Stimulated activated CD4-positive, alpha-beta T cell treated with anti-CD3 and anti-CD28 coated beads, TNF-alpha, amount 100 ng/mL, for 48 hours (primary cell): ENCODE results near the gene POMGNT2.

Experiments
- DNase-seq, 3 donors: peaks; one replicate each; pipeline ENCODE4 v3.0.0-alpha.2; 2020; ENCODE audit warnings: low read depth in 3 of 3

POMGNT2 gene

DNA sequence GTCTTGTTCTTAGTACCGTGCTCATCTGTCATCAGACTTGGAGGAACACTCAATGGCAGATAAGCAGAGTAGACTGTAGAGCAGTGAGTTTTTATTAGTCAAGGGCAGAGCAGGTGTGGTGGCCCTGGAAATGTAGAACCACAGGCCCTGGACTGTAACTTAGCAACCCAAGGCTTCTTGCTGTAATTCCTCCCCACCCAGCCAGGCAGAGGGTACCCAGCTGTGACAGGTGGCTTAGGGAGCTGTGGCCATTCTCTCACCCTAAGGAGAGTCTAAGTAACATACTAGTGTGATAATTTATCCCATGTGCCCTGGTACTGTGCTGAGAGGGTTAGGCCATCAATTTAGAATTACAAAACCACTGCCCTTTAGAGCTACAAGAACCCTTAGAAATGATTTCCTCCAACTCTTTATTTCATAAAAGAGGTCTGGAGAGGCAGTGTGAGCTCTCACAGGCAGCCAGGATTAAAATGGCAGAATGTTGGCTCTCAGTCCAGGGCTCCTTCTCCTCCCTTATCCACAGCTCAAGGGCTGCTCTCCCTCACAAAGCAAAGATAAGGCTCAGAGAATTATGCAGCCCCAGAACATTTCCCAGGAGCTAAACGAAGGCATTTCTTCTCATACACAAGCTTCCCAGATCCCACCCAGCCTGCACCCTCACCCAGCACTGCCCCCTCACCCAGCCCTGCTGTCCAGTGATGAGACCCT lies 3.0 kb downstream of the POMGNT2 start:
- no peak for DNase-seq

- no peak for DNase-seq
Measured at GRCh38 chr3:43098761-43099160, 7.1 kb downstream of the POMGNT2 start.

DNA sequence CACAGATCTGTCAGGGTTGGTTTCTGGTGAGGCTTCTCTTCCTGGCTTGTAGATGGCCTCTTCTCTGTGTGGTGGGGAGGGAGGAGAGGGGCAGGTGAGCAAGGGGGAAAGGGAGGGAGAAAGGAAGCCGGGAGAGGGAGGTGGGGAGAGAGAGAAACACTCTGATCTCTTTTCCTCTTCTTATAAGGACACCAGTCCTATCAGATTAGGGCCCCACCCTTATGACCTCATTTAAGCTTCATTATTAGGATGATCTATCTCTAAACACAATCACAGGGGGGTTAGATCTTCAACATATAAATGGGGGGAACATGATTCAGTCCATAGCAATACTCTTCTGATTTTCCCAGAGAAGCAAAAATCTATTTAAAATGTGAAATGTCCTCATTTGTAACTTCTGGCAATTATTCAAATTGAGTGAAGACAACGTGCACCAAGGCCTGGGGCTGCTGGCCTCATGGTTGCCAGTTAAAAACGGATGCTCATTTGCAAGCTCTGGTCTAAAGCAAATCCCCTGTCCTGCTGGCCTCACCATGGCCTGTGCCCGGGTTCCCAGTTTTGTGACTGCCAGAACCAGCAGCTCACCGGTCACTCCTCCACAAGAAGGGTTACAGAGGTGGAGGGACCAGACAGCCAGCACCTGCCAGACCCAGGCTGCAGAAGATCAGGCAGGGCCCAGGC lies 8.3 kb downstream of the POMGNT2 start:
- DNase-seq, result no peak

GRCh38 chr3:43096761-43097160 lies 9.1 kb downstream of the POMGNT2 start:
- DNase-seq, result no peak

GRCh38 chr3:43095370-43095769 lies 10.5 kb downstream of the POMGNT2 start:
- DNase-seq, result no peak

DNA sequence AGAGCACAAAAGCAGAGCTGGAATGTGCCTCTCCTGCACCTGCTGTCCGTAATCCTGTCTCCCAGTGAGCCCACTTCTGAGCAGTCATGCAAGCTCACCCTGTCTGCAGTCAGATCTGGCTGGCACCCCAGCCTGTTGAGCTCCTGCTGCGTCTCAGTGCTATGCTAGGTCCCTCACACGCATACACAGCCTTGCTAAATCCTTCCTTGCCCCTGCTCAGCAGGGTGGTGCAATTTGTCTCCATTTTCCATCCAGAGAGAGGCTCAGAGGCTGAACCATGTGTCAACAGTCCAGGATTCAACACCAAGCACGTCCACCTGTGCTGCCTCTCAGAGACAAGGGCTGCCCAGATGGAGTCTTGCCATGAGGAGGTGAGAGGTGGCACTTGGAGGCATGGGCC lies 11.0 kb downstream of the POMGNT2 start:
- no peak for DNase-seq

DNA sequence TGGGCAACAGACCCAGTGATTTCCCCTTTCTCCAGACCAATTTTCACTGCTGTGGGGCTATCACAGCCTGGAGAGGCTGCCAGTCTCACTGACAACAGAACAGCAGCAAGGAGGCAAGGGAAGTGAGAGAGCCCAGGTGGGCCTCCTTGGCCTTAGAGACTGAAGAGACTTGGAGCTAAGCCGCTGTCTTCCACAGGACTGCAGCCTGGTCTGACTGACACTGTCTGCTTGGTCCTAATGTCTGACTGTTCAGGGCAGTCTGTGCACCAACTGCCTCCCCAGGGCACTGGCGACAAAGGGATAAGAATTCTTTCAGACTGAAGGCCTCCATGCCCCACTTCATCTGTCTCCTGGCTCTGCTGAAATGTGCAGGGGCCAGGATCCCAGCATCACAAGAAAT lies 11.5 kb downstream of the POMGNT2 start:
- no peak for DNase-seq

DNA sequence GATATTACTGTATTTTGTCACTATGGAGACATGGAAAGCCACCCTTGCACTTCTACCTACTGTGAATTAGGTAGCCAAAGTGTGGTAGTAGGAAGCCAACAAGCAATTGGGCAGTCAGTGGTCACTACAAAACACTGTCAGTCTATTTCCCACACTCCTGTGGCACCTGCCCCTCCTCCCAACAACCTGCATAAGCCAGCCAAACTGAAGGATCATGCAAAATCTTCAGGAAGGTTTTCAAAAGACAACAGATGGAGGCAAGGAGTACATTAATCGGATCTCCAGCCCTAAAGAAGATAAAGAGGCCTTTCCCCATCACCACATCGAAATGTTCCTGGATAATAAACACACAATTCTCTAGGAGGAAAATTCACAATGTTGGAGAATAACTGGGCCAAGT lies 11.9 kb downstream of the POMGNT2 start:
- no peak for DNase-seq

GRCh38 chr3:43093006-43093405 lies 12.9 kb downstream of the POMGNT2 start:
- DNase-seq, result no peak

DNA sequence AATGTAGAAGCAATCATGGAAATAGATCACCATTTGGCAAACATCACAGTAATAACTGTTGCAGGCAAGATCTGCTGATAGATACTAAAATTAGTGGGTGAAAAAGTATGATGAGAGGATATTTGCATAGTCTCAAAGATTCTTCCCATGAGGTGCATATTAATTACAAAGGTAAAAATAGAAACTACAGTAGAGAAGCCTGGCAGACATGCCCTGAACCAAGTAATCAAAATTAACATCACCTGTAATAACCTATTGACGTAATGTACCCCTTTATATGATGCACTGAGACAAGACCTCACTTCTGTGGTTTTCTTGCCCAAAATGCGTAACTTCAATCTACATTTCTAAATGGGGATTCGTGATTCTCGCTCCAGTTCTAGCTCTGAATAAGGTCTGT lies 14.4 kb downstream of the POMGNT2 start:
- no peak for DNase-seq

- DNase-seq, result no peak
Measured at GRCh38 chr3:43090238-43090637, 15.6 kb downstream of the POMGNT2 start.

DNA sequence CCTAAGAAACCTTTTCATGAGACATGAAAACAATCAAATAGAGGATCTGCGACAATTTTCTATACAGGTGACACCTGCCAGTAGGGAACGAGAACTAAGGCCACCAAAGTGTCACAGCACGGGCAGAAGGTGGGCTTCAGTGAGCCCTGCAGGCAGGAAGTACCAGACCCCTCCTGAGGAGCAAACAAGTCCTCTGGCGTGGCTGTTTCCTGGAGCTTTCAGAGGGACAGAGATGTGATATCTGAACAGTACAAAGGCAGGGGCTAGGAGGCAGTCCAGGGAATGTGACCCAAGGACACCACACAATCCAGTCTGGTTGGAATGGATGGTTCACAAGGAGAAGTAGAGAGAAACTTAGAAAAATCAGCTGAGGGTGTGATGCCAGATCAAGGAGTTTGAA lies 16.8 kb downstream of the POMGNT2 start:
- no peak for DNase-seq

DNA sequence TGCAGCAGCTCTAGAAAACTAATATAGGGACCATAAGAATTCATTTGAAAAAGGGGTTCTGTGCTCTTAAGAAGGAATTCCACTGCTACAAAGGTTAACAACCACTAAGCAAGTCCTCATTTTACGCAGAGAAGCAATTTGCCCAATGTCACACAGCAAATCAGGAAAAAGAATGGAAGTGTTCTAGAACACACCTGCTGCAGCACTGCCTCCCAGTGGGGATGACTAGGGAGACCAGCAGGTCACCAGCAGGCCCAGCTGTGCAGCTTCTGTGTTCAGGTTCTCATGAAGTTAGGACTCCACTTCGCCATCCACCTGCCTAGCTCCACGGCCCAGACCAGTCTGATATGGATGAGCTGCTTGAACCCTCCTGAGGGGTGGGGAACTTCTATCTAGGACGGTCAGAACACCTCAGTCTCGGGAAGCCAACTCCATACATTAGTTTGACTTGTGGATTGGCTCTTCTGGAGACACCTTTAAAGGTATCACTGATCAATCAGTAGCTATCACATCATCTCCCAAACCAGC lies 18.6 kb downstream of the POMGNT2 start:
- DNase-seq, result no peak

DNA sequence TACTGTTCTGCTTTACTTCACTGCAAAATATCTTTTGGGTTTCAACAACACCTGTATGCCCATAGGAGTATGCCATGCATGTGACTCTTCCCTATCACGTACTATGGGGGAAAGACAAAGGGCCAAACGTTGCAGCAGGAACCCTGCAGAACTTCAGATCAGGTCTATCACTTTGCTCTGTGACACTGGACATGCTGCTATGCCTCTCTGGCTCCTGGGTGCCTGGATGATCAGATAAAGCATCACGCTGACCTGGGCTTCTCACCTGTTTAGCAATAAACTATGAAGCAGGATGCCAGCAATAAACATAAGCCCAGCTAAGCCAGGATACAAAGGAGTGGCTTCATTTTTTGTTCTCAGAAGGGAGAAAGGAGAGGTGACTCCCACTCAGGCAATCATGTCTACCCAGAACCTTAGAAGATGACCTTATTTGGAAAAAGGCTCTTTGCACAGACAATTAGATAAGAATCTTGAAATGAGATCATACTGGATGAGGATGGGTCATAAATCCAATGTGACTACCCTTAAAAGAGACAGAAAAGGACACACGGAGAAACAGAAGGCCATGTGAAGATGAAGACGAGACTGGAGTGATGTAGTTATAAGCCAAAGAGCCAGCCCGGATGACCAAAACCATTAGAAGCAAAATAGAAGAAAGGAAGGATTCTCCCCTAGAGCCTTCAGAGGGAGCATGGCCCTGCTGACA lies 19.3 kb downstream of the POMGNT2 start:
- no peak for DNase-seq

GRCh38 chr3:43082457-43082856 lies 23.4 kb downstream of the POMGNT2 start:
- DNase-seq, result no peak

DNA sequence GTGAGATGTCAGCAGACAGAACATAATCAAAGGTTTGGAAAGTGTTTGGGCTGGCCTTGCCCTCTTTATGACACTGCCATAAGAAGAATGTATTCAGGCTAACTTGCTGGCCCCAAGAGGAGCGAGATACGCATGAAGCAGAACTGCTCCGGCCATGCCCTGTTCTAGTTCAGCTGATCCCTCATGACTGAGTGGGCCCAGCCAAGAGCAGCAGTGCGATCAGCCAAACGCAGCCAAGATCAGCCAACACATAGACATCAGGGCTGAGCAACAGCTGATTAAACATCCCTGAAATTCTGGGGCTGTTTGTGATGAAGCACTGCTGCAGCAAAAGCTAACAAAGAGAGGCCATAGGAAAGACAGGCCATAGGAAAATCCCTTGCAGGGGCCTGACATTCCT lies 24.1 kb downstream of the POMGNT2 start:
- DNase-seq, result no peak

DNA sequence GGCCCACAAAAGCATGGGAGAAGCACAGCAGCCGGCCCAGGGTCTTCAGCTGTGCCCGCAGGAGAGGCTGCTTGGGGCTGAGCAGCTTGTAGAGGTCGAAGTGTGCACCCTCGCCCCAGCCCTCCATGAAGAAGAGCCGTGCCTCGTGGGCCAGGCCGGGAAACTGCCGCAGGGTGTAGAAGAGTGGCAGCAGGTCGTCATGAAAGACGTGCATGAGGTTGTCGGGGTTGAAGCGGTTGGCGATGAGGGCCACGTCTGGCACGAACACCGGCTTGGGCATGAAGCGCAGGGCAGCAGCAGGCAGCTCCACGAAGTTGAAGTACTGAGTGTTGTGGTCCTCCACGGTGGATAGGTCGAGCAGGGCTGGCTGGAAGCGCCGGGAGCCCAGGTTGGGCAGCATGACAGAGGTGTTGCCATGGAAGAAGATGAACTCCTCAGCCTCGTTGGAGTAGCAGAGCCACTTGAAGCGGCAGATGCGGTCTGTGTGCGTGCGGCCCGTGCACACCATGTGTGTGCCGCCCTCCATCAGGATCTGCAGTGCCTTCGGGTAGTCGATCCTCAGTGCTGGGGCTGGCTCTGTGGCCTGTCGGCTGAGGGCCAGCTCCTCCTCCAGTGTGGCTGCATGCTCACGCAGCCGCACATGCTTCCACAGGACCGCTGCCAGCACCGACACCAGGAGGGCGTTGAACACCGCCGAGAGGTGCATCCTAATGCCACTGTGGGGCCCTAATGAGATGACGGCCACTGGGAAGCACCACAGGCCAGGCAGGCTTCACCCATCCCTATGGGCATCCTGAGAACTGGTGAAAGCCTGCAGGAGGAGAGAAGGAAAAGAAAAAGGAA lies 24.9 kb downstream of the POMGNT2 start:
- DNase-seq, result no peak

GRCh38 chr3:43079536-43080332 lies 26.1 kb downstream of the POMGNT2 start:
- DNase-seq, result no peak

DNA sequence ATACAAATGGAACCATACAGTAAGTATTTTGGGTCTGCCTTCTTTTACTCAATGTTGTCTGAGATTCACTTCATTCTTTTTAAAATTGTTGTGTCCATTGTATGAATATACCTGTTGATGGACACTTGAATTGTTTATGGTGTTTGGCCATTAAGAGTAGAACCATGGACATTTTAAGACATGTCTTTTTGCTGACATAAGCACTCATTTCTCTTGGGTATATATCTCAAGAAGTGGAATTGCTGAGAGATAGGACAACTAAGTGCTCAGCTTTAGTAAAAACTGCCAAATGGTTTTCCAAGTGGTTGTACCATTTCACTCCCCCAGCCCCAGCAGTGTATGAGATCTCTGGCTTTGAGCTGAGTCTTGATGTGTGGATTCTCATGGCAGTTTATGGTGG lies 28.2 kb downstream of the POMGNT2 start:
- DNase-seq, result no peak

DNA sequence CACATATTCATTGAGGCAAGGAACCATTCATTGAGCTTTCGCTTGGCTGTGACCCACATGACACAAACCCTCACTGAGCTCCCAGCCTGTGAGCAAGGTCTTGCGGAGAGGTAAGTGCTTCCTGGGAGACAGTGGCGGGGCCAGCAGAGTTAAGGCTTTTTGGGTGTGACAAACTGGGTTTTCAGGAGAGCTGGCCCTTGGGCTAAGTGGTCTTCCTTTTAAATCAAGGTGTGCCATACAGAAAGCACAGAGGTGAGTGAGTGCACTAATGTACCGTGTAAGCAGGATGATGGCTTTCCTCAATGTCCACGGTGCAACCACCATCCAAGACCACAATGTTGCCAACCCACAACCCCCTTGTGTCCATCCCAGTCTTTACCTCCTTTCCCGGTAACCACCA lies 28.6 kb downstream of the POMGNT2 start:
- DNase-seq, result no peak

DNA sequence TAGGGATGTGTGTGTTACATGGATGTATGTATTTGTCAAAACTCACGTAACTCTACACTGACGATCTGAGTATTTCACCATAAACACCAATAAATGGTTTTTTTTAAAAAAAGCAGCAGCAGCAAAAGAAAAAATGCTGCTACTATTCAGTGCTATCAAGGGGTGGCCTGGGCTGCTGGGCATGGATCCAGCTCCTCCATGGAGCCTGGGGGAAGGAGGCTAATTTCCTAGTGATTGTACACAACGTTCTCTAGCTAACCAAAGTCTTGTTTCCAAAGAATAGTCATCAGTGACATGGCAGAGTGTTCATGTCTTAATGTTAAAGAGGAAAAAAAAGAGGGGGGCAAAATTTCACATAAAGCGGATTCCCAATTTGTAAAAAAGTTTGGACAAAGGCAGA lies 29.0 kb downstream of the POMGNT2 start:
- DNase-seq, result no peak
